ENCODE data around the gene RUFY4. TPM values are rescaled to one million over a fixed set of nuclear protein-coding genes. Genes with fewer than 3 reads are reported as not detected.

RUFY4 gene
- polyA plus RNA-seq, 1 donor (not counting 4 experiments of a cell fraction or from before 2014, with no cell fraction given) = not detected

DNA sequence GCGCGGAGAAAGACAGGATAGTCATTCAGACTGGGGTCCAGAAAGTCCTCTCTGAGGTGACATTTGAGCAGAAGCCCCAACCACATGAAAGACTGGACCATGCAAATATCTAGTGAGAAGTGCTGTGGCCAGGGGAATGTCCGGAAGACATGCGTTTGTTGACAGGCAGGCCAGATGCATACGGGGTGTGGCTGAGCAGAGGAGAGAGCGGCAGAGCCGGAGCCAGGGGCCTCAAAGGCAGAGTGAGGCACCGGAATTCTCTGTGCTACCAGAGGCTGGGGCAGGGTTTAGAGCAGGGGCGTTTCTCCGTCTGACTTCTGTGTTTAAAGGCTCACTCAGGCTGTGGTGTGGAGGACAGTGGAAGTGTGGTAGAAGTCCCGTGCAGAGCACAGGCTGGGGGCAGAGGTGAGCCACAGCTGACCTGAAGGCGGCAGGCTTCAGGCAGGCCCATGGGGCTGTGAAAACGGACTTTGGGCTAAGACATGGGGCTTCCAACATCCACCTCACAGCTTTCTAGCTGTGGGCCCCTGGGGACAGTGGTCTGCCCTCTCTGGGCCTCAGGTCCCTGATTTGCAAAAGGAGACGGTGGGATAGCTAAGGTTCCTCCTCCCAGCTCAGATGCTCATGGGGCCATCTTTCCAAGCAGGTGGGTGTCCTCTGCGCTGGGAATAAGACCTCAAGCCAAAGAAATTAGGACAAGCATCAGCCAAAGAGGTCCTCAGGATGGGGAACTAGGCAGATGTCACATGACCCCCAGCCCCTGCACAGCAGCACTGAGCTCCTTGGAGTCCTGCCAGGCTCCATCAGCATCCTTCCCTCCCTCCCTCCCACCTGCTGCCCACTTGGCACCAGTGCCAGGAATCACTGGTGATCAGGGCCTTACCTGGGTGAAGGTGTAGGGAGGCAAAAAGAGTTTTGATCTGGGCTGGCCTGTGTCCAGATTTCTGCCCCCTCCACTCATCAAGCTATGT is 11.2 kb downstream of the RUFY4 start:
- no peak overlapping the region for H3K4me2 ChIP-seq (ENCODE audit: control insufficient read depth, extremely low read depth, insufficient read depth, low read depth, low read length)
- H2AFZ ChIP-seq (ENCODE audit: control insufficient read depth, low read length) = no peak overlapping the region
- TF ChIP-seq, protein P1, sequence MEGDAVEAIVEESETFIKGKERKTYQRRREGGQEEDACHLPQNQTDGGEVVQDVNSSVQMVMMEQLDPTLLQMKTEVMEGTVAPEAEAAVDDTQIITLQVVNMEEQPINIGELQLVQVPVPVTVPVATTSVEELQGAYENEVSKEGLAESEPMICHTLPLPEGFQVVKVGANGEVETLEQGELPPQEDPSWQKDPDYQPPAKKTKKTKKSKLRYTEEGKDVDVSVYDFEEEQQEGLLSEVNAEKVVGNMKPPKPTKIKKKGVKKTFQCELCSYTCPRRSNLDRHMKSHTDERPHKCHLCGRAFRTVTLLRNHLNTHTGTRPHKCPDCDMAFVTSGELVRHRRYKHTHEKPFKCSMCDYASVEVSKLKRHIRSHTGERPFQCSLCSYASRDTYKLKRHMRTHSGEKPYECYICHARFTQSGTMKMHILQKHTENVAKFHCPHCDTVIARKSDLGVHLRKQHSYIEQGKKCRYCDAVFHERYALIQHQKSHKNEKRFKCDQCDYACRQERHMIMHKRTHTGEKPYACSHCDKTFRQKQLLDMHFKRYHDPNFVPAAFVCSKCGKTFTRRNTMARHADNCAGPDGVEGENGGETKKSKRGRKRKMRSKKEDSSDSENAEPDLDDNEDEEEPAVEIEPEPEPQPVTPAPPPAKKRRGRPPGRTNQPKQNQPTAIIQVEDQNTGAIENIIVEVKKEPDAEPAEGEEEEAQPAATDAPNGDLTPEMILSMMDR (optimal IDR thresholded peaks at IDR 0.05 in 1 of 3, IDR thresholded peaks at IDR 0.05 in 1 of 3, conservative IDR thresholded peaks at IDR 0.05 in 1 of 3; ENCODE audit: extremely low read depth in 1 of 3, insufficient read depth in 2 of 3, low read length in 3 of 3) = no peak
- TF ChIP-seq EZH2 (IDR thresholded peaks at IDR 0.05; ENCODE audit: low read length) = no peak
- no peaks in the 10 kb centered on the region for H3K4me1 ChIP-seq (ENCODE audit: control insufficient read depth, extremely low read depth, insufficient read depth, low read length)
- no peaks in the 10 kb centered on the region for H3K36me3 ChIP-seq (ENCODE audit: control insufficient read depth in 2 of 2, extremely low read depth in 1 of 2, insufficient read depth in 2 of 2, low read length in 2 of 2)
- no peak overlapping the region for H3K9ac ChIP-seq (ENCODE audit: control insufficient read depth, extremely low read depth, insufficient read depth, low read length)
- H3K27ac ChIP-seq (ENCODE audit: control insufficient read depth, insufficient read depth, low read length) = no peak overlapping the region
- no peak overlapping the region for H3K4me3 ChIP-seq (ENCODE audit: control insufficient read depth in 2 of 3, extremely low read depth in 1 of 3, insufficient read depth in 2 of 3, low read depth in 1 of 3, low read length in 3 of 3)
- FAIRE-seq = no peak
- no peaks in the 10 kb centered on the region for H4K20me1 ChIP-seq (ENCODE audit: control insufficient read depth, extremely low read depth, insufficient read depth, low read length)
- no peaks in the 10 kb centered on the region for H3K9me3 ChIP-seq (ENCODE audit: control insufficient read depth, low read depth, low read length)
- H3K79me2 ChIP-seq (ENCODE audit: control insufficient read depth, insufficient read depth, low read length) = no peaks in the 10 kb centered on the region
- dilution Hi-C loops (cut with MboI; ENCODE audit: extremely low pct_ligation_motif_present, low sequenced_read_pairs) = no loop called here
- no peaks in the 10 kb centered on the region for H3K27me3 ChIP-seq (ENCODE audit: control insufficient read depth, extremely low read depth, insufficient read depth, low read length)
- no peaks in the 10 kb centered on the region for H3K9me1 ChIP-seq (ENCODE audit: control insufficient read depth, extremely low read depth, insufficient read depth, low read length)
- no peak for DNase-seq (ENCODE audit: low read depth, low spot score)

DNA sequence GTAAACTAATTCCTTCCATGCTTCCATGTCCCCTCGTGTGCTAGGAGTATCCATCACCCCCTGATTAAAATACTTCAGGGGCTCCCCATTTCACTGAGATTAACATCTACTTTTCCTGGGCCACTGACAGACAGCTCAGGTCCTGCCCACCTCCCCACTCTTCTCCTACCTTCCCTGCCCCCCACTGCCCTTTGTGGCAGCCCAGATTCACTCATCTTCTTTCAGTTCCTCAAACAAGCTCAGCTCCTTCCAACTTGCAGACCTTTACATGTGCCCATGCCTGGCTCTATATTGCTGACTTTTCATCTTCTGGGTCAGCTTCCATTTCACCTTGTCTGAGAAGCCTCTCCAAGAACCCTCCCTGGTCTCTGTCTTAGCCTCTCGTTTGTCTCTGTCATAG is 12.0 kb downstream of the RUFY4 start:
- no peak for TF ChIP-seq EZH2 (IDR thresholded peaks at IDR 0.05; ENCODE audit: low read length)
- TF ChIP-seq, protein P1 (optimal IDR thresholded peaks at IDR 0.05 in 1 of 3, IDR thresholded peaks at IDR 0.05 in 1 of 3, conservative IDR thresholded peaks at IDR 0.05 in 1 of 3; ENCODE audit: extremely low read depth in 1 of 3, insufficient read depth in 2 of 3, low read length in 3 of 3) = no peak
- no peak for DNase-seq (ENCODE audit: low read depth, low spot score)
- Histone ChIP-seq H3K9ac (ENCODE audit: control insufficient read depth, extremely low read depth, insufficient read depth, low read length) (no peak overlapping the region), H3K9me3 (ENCODE audit: control insufficient read depth, low read depth, low read length) (no peaks in the 10 kb centered on the region), H3K27me3 (ENCODE audit: control insufficient read depth, extremely low read depth, insufficient read depth, low read length) (no peaks in the 10 kb centered on the region), H4K20me1 (ENCODE audit: control insufficient read depth, extremely low read depth, insufficient read depth, low read length) (no peaks in the 10 kb centered on the region), H3K79me2 (ENCODE audit: control insufficient read depth, insufficient read depth, low read length) (no peaks in the 10 kb centered on the region), H3K4me1 (ENCODE audit: control insufficient read depth, extremely low read depth, insufficient read depth, low read length) (no peaks in the 10 kb centered on the region), H3K4me3 (ENCODE audit: control insufficient read depth in 2 of 3, extremely low read depth in 1 of 3, insufficient read depth in 2 of 3, low read depth in 1 of 3, low read length in 3 of 3) (no peak overlapping the region), H3K9me1 (ENCODE audit: control insufficient read depth, extremely low read depth, insufficient read depth, low read length) (no peaks in the 10 kb centered on the region), H3K36me3 (ENCODE audit: control insufficient read depth in 2 of 2, extremely low read depth in 1 of 2, insufficient read depth in 2 of 2, low read length in 2 of 2) (no peaks in the 10 kb centered on the region), H3K4me2 (ENCODE audit: control insufficient read depth, extremely low read depth, insufficient read depth, low read depth, low read length) (no peak overlapping the region), H2AFZ (ENCODE audit: control insufficient read depth, low read length) (no peak overlapping the region), H3K27ac (ENCODE audit: control insufficient read depth, insufficient read depth, low read length) (no peak overlapping the region)
- FAIRE-seq = no peak
- dilution Hi-C loops (cut with MboI; ENCODE audit: extremely low pct_ligation_motif_present, low sequenced_read_pairs) = no loop called here
